Thyroid gland (tissue), 4 donors: ENCODE measurements around the gene ADAM12. TPM values are rescaled to one million over a fixed set of nuclear protein-coding genes. Genes with fewer than 3 reads are reported as not detected.

ENCODE experiments used
- DNase-seq, 2 donors: peaks; one replicate each; pipeline ENCODE4 v3.0.0-alpha.2; 2019
- H3K27ac ChIP-seq, 3 donors: fragments of 200-600 bp; sonication (generic); 1 replicate in 2 of 3; 2 replicates in 1 of 3; pipeline ENCODE4 v1.5.1; 2016 to 2019; ENCODE audit warnings: mild to moderate bottlenecking in 1 of 3, moderate library complexity in 1 of 3
- H3K27me3 ChIP-seq: fragments of 200-600 bp; sonication (generic); one replicate; pipeline ENCODE4 v1.5.1; 2019
- H3K36me3 ChIP-seq, 2 donors: fragments of 200-600 bp; sonication (generic); one replicate each; pipeline ENCODE4 v1.5.1; 2016 to 2019
- H3K4me1 ChIP-seq, 2 donors: fragments of 200-600 bp; sonication (generic); one replicate each; pipeline ENCODE4 v1.5.1; 2017 to 2019
- H3K4me3 ChIP-seq, 3 donors: fragments of 200-600 bp; sonication (generic); replicated peaks in 1 of 3; 1 replicate in 2 of 3; 2 replicates in 1 of 3; pipeline ENCODE4 v1.5.1; 2016; ENCODE audit warnings: mild to moderate bottlenecking in 1 of 3
- H3K9me3 ChIP-seq: fragments of 200-600 bp; sonication (generic); one replicate; pipeline ENCODE4 v1.5.1; 2017
- CTCF ChIP-seq, 6 experiments: fragments of 200-600 bp in 3 of 6; fragments of 450-650 bp in 3 of 6; sonication (generic) in 3 of 6; IDR thresholded peaks; one replicate each; pipeline ENCODE4 v1.5.1; 2016 to 2019; ENCODE audit warnings: antibody characterized with exemption in 6 of 6, mild to moderate bottlenecking in 2 of 6, inconsistent platforms in 1 of 6, moderate library complexity in 1 of 6
- POLR2A ChIP-seq, 2 donors: fragments of 450-650 bp; IDR thresholded peaks; one replicate each; pipeline ENCODE4 v1.6.1; 2017; ENCODE audit warnings: antibody characterized with exemption in 2 of 2, mild to moderate bottlenecking in 2 of 2, moderate library complexity in 1 of 2
- WGBS, 2 donors: methylation state at CpG; one replicate each; pipeline ENCODE4 v1.1.5; 2017; 5-methylcytosine and 5-hydroxymethylcytosine counted together
- intact Hi-C: fragments of 100-400 bp; cut with DNase I; formaldehyde crosslinking; loops from one replicate; pipeline ENCODE4 v1.15.1; 2023
- total RNA-seq, 4 donors: library from RNA; depleted of rRNA; stranded (reverse); fragments of >200 nt; gene quantifications; one replicate each; pipeline ENCODE4 v1.2.3, GENCODE V29; 2016

ADAM12 gene
- total RNA-seq, 4 donors from 2014 or later, result 0.20 to 0.94 (median 0.63) TPM

- no peak overlapping the region for H3K27ac ChIP-seq
- TF ChIP-seq CTCF (IDR thresholded peaks at IDR 0.05) (no peak), POLR2A (IDR thresholded peaks at IDR 0.05) (no peak)
- intact Hi-C loops, result no loop called here
- 86 to 90% methylated on average over 6 of the region's 6 CpGs for WGBS, 2 donors
- H3K9me3 ChIP-seq, result no peaks in the 10 kb centered on the region
- H3K27me3 ChIP-seq, result no peaks in the 10 kb centered on the region
- H3K4me3 ChIP-seq, result no peak overlapping the region
- no peak for DNase-seq
- H3K4me1 ChIP-seq, result no peaks in the 10 kb centered on the region
- H3K36me3 ChIP-seq, result no peaks in the 10 kb centered on the region
These were observed 102.0 kb downstream of the ADAM12 start for GRCh38 chr10:126286256-126286780.

GRCh38 chr10:126283307-126283706 is 105.0 kb downstream of the ADAM12 start:
- no peak for TF ChIP-seq CTCF (IDR thresholded peaks at IDR 0.05)
- no peak for TF ChIP-seq POLR2A (IDR thresholded peaks at IDR 0.05)
- Histone ChIP-seq H3K4me3 (no peak overlapping the region), H3K36me3 (no peaks in the 10 kb centered on the region), H3K4me1 (no peaks in the 10 kb centered on the region), H3K27me3 (no peaks in the 10 kb centered on the region), H3K9me3 (no peaks in the 10 kb centered on the region), H3K27ac (no peak overlapping the region)
- no peak for DNase-seq
- intact Hi-C loops, result no loop called here
- WGBS, 2 donors, result 95 to 96% methylated on average over 3 of the region's 3 CpGs

GRCh38 chr10:126278851-126279250 is 109.4 kb downstream of the ADAM12 start:
- 67 to 71% methylated on average over 6 of the region's 6 CpGs for WGBS, 2 donors
- TF ChIP-seq CTCF (IDR thresholded peaks at IDR 0.05), result no peak
- no peak for TF ChIP-seq POLR2A (IDR thresholded peaks at IDR 0.05)
- Histone ChIP-seq H3K36me3 (no peaks in the 10 kb centered on the region), H3K27me3 (no peaks in the 10 kb centered on the region), H3K27ac (no peak overlapping the region), H3K4me1 (no peaks in the 10 kb centered on the region), H3K9me3 (no peaks in the 10 kb centered on the region), H3K4me3 (no peak overlapping the region)
- intact Hi-C loops, result no loop called here
- DNase-seq, result no peak

GRCh38 chr10:126277181-126277580 is 111.1 kb downstream of the ADAM12 start:
- Histone ChIP-seq H3K4me3 (no peak overlapping the region), H3K36me3 (no peaks in the 10 kb centered on the region), H3K4me1 (no peaks in the 10 kb centered on the region), H3K9me3 (no peaks in the 10 kb centered on the region), H3K27me3 (no peaks in the 10 kb centered on the region), H3K27ac (no peak overlapping the region)
- intact Hi-C loops, result no loop called here
- no peak for DNase-seq
- TF ChIP-seq CTCF (IDR thresholded peaks at IDR 0.05), result no peak
- no peak for TF ChIP-seq POLR2A (IDR thresholded peaks at IDR 0.05)
- 55 to 62% methylated on average over 5 of the region's 5 CpGs for WGBS, 2 donors

- Histone ChIP-seq H3K27ac (no peak overlapping the region), H3K27me3 (no peaks in the 10 kb centered on the region), H3K4me1 (no peaks in the 10 kb centered on the region), H3K36me3 (no peaks in the 10 kb centered on the region), H3K4me3 (no peak overlapping the region), H3K9me3 (no peaks in the 10 kb centered on the region)
- no peak for TF ChIP-seq POLR2A (IDR thresholded peaks at IDR 0.05)
- TF ChIP-seq CTCF (IDR thresholded peaks at IDR 0.05), result no peak
- 83 to 88% methylated on average over 2 of the region's 2 CpGs for WGBS, 2 donors
- intact Hi-C loops, result no loop called here
- no peak for DNase-seq
These were observed 115.8 kb downstream of the ADAM12 start for GRCh38 chr10:126272526-126272925.
